Colonic mucosa (tissue), 4 donors: Measurements from ENCODE around the gene JHY. TPM values are rescaled to one million over a fixed set of nuclear protein-coding genes. Genes with fewer than 3 reads are reported as not detected.

Experiments
- DNase-seq: peaks from one replicate; pipeline ENCODE4 v3.0.0-alpha.2; 2020
- H3K27ac ChIP-seq: fragments of 200-600 bp; one replicate; pipeline ENCODE4 v1.8.0; 2021
- H3K27me3 ChIP-seq: fragments of 200-600 bp; one replicate; pipeline ENCODE4 v1.8.0; 2021
- H3K36me3 ChIP-seq: fragments of 200-600 bp; one replicate; pipeline ENCODE4 v1.8.0; 2021
- H3K4me1 ChIP-seq: fragments of 200-600 bp; one replicate; pipeline ENCODE4 v1.8.0; 2021; ENCODE audit warnings: mild to moderate bottlenecking
- H3K4me3 ChIP-seq: fragments of 200-600 bp; one replicate; pipeline ENCODE4 v1.8.0; 2021
- H3K9ac ChIP-seq, 2 donors: one replicate each; pipeline ENCODE4 v1.7.0; 2013; ENCODE audit warnings: control low read depth in 2 of 2, low read depth in 2 of 2, low read length in 2 of 2
- H3K9me3 ChIP-seq: fragments of 200-600 bp; one replicate; pipeline ENCODE4 v1.8.0; 2021
- CTCF ChIP-seq: fragments of 200-600 bp; IDR thresholded peaks from one replicate; pipeline ENCODE4 v1.8.0; 2022; ENCODE audit warnings: antibody characterized with exemption, mild to moderate bottlenecking
- intact Hi-C: fragments of 100-400 bp; cut with DNase I; formaldehyde crosslinking; loops from one replicate; pipeline ENCODE4 v1.14.1; 2022
- total RNA-seq, 2 donors: library from RNA; stranded (reverse); fragmentation: NEBNext Ultra II Directional in 1 of 2; extraction: Animal tissue kit (Norgen Biotek cat#: 25700) in 1 of 2; gene quantifications; one replicate each; pipeline ENCODE4 v1.2.1, GENCODE V29; 2021
- donor health status: healthy.
- donor health status: DM: no; HTN: no; CAD: no.
- donor health status: DM: no; HTN: no; CAD: no.

JHY gene
- total RNA-seq, 2 donors from 2014 or later = 0.84 to 1.9 TPM

DNA sequence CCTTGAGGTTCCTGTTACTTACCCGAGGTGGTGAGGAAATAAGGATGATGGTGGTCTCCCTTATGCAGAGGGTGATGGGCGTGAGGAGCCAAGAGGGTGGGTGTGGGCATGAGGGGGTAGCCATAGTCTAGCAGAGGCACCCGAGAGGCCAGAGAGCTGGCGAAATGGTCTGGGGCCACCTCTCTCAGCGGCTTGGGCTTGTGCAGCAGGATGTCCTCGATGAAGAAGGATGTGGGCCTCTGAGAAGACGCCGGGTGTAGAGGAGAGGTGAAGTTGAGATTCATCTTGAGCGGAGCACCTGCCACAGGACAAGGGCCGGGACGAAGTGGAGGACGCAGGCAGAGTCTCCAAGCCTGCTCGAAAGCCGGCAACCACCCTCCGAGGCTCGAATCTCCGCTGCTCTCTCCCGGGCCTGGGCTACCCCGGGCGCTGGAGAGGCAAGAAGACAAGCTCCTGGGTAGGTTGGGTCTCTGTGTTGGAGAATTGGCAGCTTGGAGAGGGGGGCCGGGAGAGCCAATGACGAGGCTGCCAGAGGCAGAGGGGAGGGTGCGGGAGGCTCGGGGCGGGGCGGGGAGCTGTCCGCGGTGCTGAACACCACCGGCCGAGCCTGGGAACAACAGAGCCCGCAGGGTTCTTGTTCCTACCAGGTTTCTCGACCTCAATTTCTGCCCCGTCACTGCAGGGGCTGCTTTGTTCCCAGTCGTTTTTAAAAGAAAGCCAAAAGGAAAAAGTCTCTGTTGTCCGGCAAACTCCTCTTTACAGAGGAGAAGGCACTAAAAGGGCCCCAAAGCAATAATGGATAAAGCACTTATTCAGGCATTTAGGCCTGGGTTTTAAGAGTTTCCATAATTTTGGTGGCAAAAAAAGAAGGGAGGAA lies 99.1 kb downstream of the JHY start, which contains the start of gene BSX:
Gene BSX, minus strand, starts transcription at position 447 of the 877 bp plus-strand sequence. Its CDS starts 163 bp downstream, at position 284.
- intact Hi-C loops = no loop called here
- H3K27ac ChIP-seq = no peak within 1 kb of the TSS
- DNase-seq = peak; percentile 38

DNA sequence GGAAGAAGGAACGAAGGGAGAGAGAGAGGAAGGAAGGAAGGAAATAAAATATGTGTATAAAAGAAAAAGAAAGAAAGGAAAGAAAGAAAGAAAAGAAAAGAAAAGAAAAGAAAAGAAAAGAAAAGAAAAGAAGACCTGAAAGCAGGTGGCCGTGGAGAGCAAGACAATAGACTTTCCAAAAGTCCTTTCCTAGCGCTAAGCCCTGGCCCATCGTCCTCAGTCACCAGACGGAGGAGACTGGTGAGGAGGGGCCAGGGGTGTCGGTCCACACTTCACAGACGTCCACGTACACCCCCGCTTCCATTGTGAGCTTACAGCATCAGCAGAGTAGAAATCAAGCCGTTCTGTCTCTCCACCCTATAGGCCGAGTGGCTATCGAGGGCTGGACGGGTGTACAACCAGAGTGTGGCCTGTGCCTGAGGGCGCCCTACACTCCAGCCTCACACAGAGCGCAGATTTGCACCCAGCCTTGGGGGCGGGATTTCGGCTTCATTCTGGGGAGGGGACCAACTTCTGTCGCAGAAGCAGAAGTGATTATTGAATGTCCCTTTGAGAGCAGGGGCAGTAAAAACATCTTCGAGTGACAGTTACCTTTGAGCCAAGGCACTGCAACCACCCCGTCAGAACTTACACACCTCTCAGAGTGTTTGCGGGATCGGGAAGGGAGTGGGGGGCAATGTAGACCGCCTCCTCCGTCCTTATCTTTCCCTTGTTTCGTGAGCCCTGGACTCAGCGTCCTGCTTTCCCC lies 101.1 kb downstream of the JHY start:
- Histone ChIP-seq H3K4me3 (peak overlapping the region; percentile 43), H3K36me3 (no peaks in the 10 kb centered on the region), H3K4me1 (no peaks in the 10 kb centered on the region), H3K9ac (no peak overlapping the region), H3K27ac (no peak overlapping the region), H3K27me3 (peaks cover 64% of the 10 kb centered on the region), H3K9me3 (no peaks in the 10 kb centered on the region)
- no peak for TF ChIP-seq CTCF
- no peak for DNase-seq
- intact Hi-C loops = no loop called here

More for the DNA sequence above, 99.1 kb downstream of the JHY start, which contains the start of gene BSX:
- no peak within 1 kb of the TSS for H3K9ac ChIP-seq
- no peaks in the 10 kb centered on the region for H3K4me1 ChIP-seq
- H3K4me3 ChIP-seq = no peak within 1 kb of the TSS
- TF ChIP-seq CTCF = no peak
- no peaks in the 10 kb centered on the region for H3K36me3 ChIP-seq
- H3K9me3 ChIP-seq = no peaks in the 10 kb centered on the region
- peaks cover 84% of the 10 kb centered on the region for H3K27me3 ChIP-seq

GRCh38 chr11:122984186-122985011 lies 101.8 kb downstream of the JHY start:
- H3K4me3 ChIP-seq = peak overlapping the region; percentile 43
- no peak for TF ChIP-seq CTCF
- no peaks in the 10 kb centered on the region for H3K9me3 ChIP-seq
- no peaks in the 10 kb centered on the region for H3K4me1 ChIP-seq
- no peaks in the 10 kb centered on the region for H3K36me3 ChIP-seq
- intact Hi-C loops = no loop called here
- no peak overlapping the region for H3K9ac ChIP-seq
- DNase-seq = no peak
- H3K27me3 ChIP-seq = peaks cover 57% of the 10 kb centered on the region
- H3K27ac ChIP-seq = no peak overlapping the region

DNA sequence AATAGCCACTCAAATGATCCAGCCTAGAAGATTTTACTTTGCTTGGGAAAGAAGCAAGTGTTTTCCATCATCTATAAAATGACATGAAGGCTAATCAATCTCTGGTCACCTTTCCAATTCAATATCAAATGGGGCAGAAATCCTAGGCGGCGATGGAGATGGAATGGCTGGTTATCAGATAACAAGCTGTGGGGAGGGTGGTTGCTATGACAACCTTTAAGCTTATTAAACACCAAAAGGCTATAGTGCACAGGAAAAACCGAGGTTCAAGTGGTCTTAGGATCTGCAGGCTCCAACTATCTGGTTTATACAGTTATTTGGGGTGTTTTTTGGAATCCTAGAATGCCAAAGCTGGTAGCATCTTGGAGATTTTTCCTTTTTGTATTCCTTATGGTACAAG lies 113.0 kb downstream of the JHY start:
- no peak for TF ChIP-seq CTCF
- Histone ChIP-seq H3K9ac (no peak overlapping the region), H3K27me3 (no peaks in the 10 kb centered on the region), H3K4me3 (no peak overlapping the region), H3K4me1 (no peaks in the 10 kb centered on the region), H3K36me3 (no peaks in the 10 kb centered on the region), H3K27ac (no peak overlapping the region), H3K9me3 (no peaks in the 10 kb centered on the region)
- DNase-seq = no peak
- intact Hi-C loops = no loop called here

DNA sequence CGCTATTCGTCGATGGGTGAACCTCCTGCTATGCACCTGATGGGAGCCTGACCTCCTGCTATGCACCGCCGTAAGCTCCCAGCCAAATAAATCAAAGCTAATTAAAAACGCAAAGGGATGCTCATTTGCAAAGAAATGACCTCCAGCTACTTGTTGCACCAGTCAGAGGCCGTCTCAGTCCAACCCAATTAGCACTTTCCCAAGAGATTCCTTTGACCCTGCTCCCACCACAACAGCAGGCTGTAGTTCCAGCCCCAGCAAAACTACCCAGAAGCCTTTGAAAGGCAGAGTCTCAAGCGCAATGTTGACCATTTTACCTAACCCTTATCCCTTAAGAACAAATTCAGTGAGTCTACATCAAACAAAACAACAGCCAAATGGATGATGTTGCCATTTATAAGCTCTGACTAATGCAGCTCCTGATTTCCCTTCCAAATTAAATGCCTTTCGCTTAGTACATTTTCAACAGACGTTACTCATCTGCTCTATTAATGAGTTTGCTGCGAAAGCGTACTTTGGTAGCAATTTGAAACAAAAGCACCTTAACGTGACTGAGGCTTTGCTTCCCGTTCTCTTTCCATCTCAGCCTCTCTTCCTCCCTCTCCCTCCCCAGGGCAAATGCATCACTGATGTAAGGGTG lies 116.3 kb downstream of the JHY start:
- H3K27ac ChIP-seq = no peak overlapping the region
- H3K27me3 ChIP-seq = no peaks in the 10 kb centered on the region
- H3K4me1 ChIP-seq = no peaks in the 10 kb centered on the region
- intact Hi-C loops = no loop called here
- no peak for DNase-seq
- H3K4me3 ChIP-seq = no peak overlapping the region
- H3K9me3 ChIP-seq = no peaks in the 10 kb centered on the region
- no peaks in the 10 kb centered on the region for H3K36me3 ChIP-seq
- no peak for TF ChIP-seq CTCF
- H3K9ac ChIP-seq = no peak overlapping the region
